ENCODE data around the gene STK17A. TPM values are rescaled to one million over a fixed set of nuclear protein-coding genes. Genes with fewer than 3 reads are reported as not detected.

Gene STK17A
- total RNA-seq, 4 donors from 2014 or later = 6.5 to 17.1 (median 13.3) TPM

DNA sequence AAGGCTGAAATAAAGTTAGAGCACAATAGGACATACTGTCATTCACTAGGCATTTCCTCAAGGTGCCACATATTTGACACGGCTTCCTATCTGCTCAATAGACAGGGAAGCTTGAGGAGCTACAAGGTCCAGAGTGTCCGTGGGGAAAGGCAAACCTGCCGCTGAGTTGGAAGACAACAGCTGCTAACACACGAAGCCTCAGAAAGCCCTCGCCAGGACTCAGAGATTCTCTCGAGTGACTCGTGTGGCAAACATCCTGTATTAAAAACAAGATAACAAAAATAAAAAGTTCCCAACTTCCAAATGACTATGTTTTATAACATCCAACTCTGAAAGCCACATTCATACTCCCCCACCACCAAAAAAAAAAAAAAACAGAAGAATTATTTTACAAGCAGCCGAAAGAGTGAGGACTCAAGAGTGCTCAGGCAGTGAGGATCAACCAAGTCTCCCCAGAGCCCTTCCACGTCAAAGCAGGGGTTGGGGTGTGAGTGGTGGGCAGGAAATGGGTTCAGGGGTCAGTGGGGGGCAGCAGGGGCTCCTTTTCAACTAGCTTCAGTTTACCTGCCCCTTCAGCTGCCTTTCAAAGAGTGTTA is 67.6 kb downstream of the STK17A start:
- WGBS, 2 donors = 56 to 71% methylated on average over 9 of the region's 9 CpGs
- intact Hi-C loops (cut with DNase I; ENCODE audit: low total_unique reads) = no loop called here
- no peak for DNase-seq (ENCODE audit: low spot score in 2 of 2)
- TF ChIP-seq, protein P1, sequence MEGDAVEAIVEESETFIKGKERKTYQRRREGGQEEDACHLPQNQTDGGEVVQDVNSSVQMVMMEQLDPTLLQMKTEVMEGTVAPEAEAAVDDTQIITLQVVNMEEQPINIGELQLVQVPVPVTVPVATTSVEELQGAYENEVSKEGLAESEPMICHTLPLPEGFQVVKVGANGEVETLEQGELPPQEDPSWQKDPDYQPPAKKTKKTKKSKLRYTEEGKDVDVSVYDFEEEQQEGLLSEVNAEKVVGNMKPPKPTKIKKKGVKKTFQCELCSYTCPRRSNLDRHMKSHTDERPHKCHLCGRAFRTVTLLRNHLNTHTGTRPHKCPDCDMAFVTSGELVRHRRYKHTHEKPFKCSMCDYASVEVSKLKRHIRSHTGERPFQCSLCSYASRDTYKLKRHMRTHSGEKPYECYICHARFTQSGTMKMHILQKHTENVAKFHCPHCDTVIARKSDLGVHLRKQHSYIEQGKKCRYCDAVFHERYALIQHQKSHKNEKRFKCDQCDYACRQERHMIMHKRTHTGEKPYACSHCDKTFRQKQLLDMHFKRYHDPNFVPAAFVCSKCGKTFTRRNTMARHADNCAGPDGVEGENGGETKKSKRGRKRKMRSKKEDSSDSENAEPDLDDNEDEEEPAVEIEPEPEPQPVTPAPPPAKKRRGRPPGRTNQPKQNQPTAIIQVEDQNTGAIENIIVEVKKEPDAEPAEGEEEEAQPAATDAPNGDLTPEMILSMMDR (IDR thresholded peaks at IDR 0.05) = no peak
- no peak for TF ChIP-seq POLR2A (IDR thresholded peaks at IDR 0.05)
- H3K4me3 ChIP-seq (ENCODE audit: low read depth, poor library complexity, severe bottlenecking) = no peak overlapping the region

DNA sequence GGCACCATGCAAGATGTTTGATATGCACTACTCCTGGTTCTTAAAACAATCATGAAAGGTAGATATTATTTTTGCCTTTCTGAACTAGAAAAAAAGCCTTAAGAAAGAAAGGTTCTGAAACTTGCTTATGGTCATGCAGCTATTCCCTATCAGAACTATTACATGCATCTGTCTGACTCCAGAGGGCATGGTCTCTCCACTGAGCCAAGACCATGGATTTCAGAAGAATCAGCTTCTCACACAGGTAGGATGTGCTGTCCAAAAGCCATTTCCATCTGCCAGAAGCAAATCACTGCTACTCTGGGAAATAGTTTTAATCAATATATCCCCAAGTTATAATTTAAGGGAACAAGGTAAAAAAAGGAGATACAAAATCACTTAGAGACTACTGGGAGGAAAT is 69.5 kb downstream of the STK17A start:
- intact Hi-C loops (cut with DNase I; ENCODE audit: low total_unique reads) = no loop called here
- no peak overlapping the region for H3K4me3 ChIP-seq (ENCODE audit: low read depth, poor library complexity, severe bottlenecking)
- DNase-seq (ENCODE audit: low spot score in 2 of 2) = no peak
- TF ChIP-seq, protein P1 (IDR thresholded peaks at IDR 0.05) = no peak
- no peak for TF ChIP-seq POLR2A (IDR thresholded peaks at IDR 0.05)

DNA sequence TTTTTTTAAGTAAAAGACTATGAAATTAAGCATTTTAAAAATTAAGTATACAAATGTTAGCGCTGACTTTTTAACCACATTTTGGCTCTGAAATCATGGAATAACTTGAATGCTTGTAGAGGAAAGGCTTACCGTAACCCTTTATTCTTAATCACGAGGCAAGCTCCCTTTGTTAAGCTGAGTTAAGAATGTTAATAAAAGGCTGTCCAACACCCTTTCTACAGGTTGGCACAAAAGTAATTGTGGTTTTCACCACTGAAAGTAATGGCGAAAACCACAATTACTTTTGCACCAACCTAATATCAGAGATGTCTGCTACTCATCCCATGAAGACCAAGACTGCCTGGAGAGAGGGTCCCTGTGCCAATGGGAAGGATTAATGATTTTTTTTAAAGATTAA is 70.6 kb downstream of the STK17A start:
- WGBS, 2 donors = 92 to 93% methylated on average over 4 of the region's 4 CpGs
- intact Hi-C loops (cut with DNase I; ENCODE audit: low total_unique reads) = no loop called here
- no peak for TF ChIP-seq POLR2A (IDR thresholded peaks at IDR 0.05)
- TF ChIP-seq, protein P1 (IDR thresholded peaks at IDR 0.05) = no peak

DNA sequence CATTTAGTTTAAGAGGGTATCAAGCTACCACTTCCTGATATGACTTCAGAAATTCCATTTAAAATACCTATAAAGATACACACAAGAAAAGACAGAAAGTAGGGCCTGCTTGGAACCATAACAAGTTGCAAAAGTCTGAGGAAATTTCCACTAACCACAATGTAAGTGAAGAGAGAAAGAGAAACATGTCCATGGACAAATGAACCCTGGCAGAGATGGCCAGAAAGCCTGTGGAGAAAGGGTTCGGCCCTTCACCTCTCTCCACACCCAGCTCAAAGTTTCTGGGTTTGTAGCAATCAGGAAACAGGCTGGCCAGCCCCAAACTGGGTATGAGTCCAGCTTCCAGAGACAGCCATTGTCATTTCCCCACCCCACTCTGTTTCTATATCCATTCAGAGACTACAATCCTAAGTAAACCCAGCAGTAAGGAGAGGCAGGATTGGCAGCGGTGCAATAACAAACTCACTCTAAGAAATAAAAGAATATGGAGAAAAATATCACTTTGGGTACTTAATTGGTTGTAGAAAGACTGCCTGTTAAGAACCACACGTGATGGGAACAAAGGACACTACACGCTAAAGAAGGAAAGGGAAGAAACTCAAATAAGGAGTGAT is 71.1 kb downstream of the STK17A start:
- WGBS, 2 donors = 82 to 89% methylated on average over 4 of the region's 4 CpGs
- H3K4me3 ChIP-seq (ENCODE audit: low read depth, poor library complexity, severe bottlenecking) = no peak overlapping the region
- intact Hi-C loops (cut with DNase I; ENCODE audit: low total_unique reads) = no loop called here
- TF ChIP-seq, protein P1 (IDR thresholded peaks at IDR 0.05) = no peak
- no peak for TF ChIP-seq POLR2A (IDR thresholded peaks at IDR 0.05)
- no peak for DNase-seq (ENCODE audit: low spot score in 2 of 2)

More for the DNA sequence above, 70.6 kb downstream of the STK17A start:
- no peak for DNase-seq (ENCODE audit: low spot score in 2 of 2)
- no peak overlapping the region for H3K4me3 ChIP-seq (ENCODE audit: low read depth, poor library complexity, severe bottlenecking)

DNA sequence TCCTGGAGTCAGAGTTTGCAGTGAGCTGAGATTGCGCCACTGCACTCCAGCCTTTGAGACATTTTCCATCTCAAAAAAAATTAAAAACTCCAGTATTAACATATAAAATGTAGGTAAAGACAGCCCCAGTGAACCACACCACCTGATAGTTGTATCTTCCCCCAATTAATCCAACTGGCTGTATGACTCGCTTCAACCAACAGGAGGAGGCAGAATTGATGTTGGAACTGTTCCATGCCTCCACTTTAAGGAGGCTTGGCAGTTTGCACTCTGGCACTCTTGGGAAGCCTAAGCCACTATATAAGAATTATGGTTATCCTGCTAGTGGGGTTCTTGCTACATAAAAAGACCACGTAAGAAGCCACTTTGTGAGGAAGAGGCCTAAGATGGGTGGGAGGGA is 72.7 kb downstream of the STK17A start:
- H3K4me3 ChIP-seq (ENCODE audit: low read depth, poor library complexity, severe bottlenecking) = no peak overlapping the region
- intact Hi-C loops (cut with DNase I; ENCODE audit: low total_unique reads) = no loop called here
- TF ChIP-seq POLR2A (IDR thresholded peaks at IDR 0.05) = no peak
- TF ChIP-seq, protein P1 (IDR thresholded peaks at IDR 0.05) = no peak
- 95 to 97% methylated on average over 3 of the region's 3 CpGs for WGBS, 2 donors
- no peak for DNase-seq (ENCODE audit: low spot score in 2 of 2)

DNA sequence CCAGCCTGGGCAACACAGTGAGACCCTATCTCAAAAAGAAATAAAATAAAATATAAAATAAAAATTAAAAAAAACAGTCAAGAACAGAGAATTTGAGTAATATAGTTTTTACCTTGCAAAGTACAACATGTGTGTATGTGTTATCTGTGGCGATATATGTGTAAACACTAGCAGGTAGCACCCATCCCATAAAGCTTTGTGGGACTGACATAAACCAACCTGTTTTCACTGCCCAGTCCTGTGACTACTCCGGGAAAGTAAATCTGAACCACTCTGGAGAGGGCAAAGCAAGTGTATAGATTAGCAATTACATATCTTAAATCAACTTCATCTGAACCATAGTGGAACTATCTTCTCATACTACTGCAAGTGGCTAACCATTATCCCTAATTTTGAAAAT is 74.1 kb downstream of the STK17A start:
- intact Hi-C loops (cut with DNase I; ENCODE audit: low total_unique reads) = no loop called here
- no peak overlapping the region for H3K4me3 ChIP-seq (ENCODE audit: low read depth, poor library complexity, severe bottlenecking)
- DNase-seq (ENCODE audit: low spot score in 2 of 2) = no peak
- TF ChIP-seq, protein P1 (IDR thresholded peaks at IDR 0.05) = no peak
- TF ChIP-seq POLR2A (IDR thresholded peaks at IDR 0.05) = no peak
- WGBS, 2 donors = 98 to 99% methylated on average over 2 of the region's 2 CpGs
